ENCODE data around the gene CCHCR1. TPM values are rescaled to one million over a fixed set of nuclear protein-coding genes. Genes with fewer than 3 reads are reported as not detected.
"Not testable (repeated sequence)": the region's sequence is repeated elsewhere in the genome, so short reads cannot be mapped to it uniquely, and the experiment has no call there.

Gene CCHCR1
- total RNA-seq, 1 experiment from 2014 or later: 43.2 TPM

- Mint-ChIP-seq H3K4me1 (ENCODE audit: low read depth, unreplicated experiment) (peaks cover 6% of the 10 kb centered on the region), H3K27me3 (ENCODE audit: insufficient read depth, unreplicated experiment) (no peaks in the 10 kb centered on the region), H3K36me3 (ENCODE audit: insufficient read depth, unreplicated experiment) (no peaks in the 10 kb centered on the region), H3K27ac (ENCODE audit: unreplicated experiment) (no peak overlapping the region), H3K9me3 (ENCODE audit: unreplicated experiment) (no peaks in the 10 kb centered on the region), H3K4me3 (ENCODE audit: unreplicated experiment) (no peak overlapping the region)
- no peak for DNase-seq
- no peaks in the 10 kb centered on the region for H3K27me3 ChIP-seq (replicated peaks; ENCODE audit: control insufficient read depth, insufficient read depth, low read length)
- no peak overlapping the region for H3K4me3 ChIP-seq (ENCODE audit: low read depth, low read length)
- intact Hi-C loops (cut with micrococcal nuclease; ENCODE audit: unreplicated experiment): no loop called here
- H3K36me3 ChIP-seq (ENCODE audit: control insufficient read depth, insufficient read depth, low read length): no peaks in the 10 kb centered on the region
- POLR2A ChIA-PET: no interaction called here
- H3K4me1 ChIP-seq: peaks cover 5% of the 10 kb centered on the region; the same call in 1 of the 2 replicates
- no peak for TF ChIP-seq CTCF (IDR thresholded peaks at IDR 0.05; ENCODE audit: insufficient read depth in 1 of 2, low read depth in 1 of 2, low read length in 1 of 2, severe bottlenecking in 1 of 2, unreplicated experiment in 1 of 2)
- BruUV-seq (replicated peaks): no TSS peak
- H3K9me3 ChIP-seq: no peaks in the 10 kb centered on the region
- CTCF ChIA-PET: no interaction called here
Observed at GRCh38 chr6:31171931-31172905, 14.6 kb upstream of the CCHCR1 start.

GRCh38 chr6:31170987-31171671 lies 13.5 kb upstream of the CCHCR1 start:
- intact Hi-C loops (cut with micrococcal nuclease; ENCODE audit: unreplicated experiment): no loop called here
- Histone ChIP-seq H3K27me3 (replicated peaks; ENCODE audit: control insufficient read depth, insufficient read depth, low read length) (no peaks in the 10 kb centered on the region), H3K9me3 (no peaks in the 10 kb centered on the region), H3K4me1 (peaks cover 5% of the 10 kb centered on the region; the same call in 1 of the 2 replicates), H3K4me3 (ENCODE audit: low read depth, low read length) (no peak overlapping the region), H3K36me3 (ENCODE audit: control insufficient read depth, insufficient read depth, low read length) (no peaks in the 10 kb centered on the region)
- H3K4me1 Mint-ChIP-seq (ENCODE audit: low read depth, unreplicated experiment): peaks cover 6% of the 10 kb centered on the region
- no peak overlapping the region for H3K27ac Mint-ChIP-seq (ENCODE audit: unreplicated experiment)
- TF ChIP-seq CTCF (IDR thresholded peaks at IDR 0.05; ENCODE audit: insufficient read depth in 1 of 2, low read depth in 1 of 2, low read length in 1 of 2, severe bottlenecking in 1 of 2, unreplicated experiment in 1 of 2): no peak
- no peak for DNase-seq
- H3K9me3 Mint-ChIP-seq (ENCODE audit: unreplicated experiment): no peaks in the 10 kb centered on the region
- ChIA-PET CTCF (no interaction called here), POLR2A (no interaction called here)
- BruUV-seq (replicated peaks): no TSS peak
- H3K27me3 Mint-ChIP-seq (ENCODE audit: insufficient read depth, unreplicated experiment): no peaks in the 10 kb centered on the region
- no peak overlapping the region for H3K4me3 Mint-ChIP-seq (ENCODE audit: unreplicated experiment)
- no peaks in the 10 kb centered on the region for H3K36me3 Mint-ChIP-seq (ENCODE audit: insufficient read depth, unreplicated experiment)

- H3K4me3 Mint-ChIP-seq (ENCODE audit: unreplicated experiment): no peak within 1 kb of the TSS
Observed at GRCh38 chr6:31170600-31170881, 12.9 kb upstream of the CCHCR1 start, which contains the start of gene POU5F1. TSS of gene POU5F1 (minus strand) at chr6:31170682. CDS start at chr6:31170620, 62 bp downstream.

GRCh38 chr6:31169858-31170599 lies 12.4 kb upstream of the CCHCR1 start:
- CTCF ChIA-PET; H3K27me3 ChIP-seq (replicated peaks; ENCODE audit: control insufficient read depth, insufficient read depth, low read length); H3K27ac Mint-ChIP-seq (ENCODE audit: unreplicated experiment); POLR2A ChIA-PET; H3K4me3 ChIP-seq (ENCODE audit: low read depth, low read length); H3K4me1 Mint-ChIP-seq (ENCODE audit: low read depth, unreplicated experiment); H3K4me1 ChIP-seq; H3K27me3 Mint-ChIP-seq (ENCODE audit: insufficient read depth, unreplicated experiment); H3K9me3 ChIP-seq; H3K36me3 Mint-ChIP-seq (ENCODE audit: insufficient read depth, unreplicated experiment); H3K36me3 ChIP-seq (ENCODE audit: control insufficient read depth, insufficient read depth, low read length); H3K4me3 Mint-ChIP-seq (ENCODE audit: unreplicated experiment); H3K9me3 Mint-ChIP-seq (ENCODE audit: unreplicated experiment); DNase-seq; intact Hi-C loops (cut with micrococcal nuclease; ENCODE audit: unreplicated experiment); BruUV-seq (replicated peaks): not testable (repeated sequence)

More at GRCh38 chr6:31170600-31170881, 12.9 kb upstream of the CCHCR1 start, which contains the start of gene POU5F1:
- H3K36me3 ChIP-seq (ENCODE audit: control insufficient read depth, insufficient read depth, low read length): no peaks in the 10 kb centered on the region
- H3K27me3 ChIP-seq (replicated peaks; ENCODE audit: control insufficient read depth, insufficient read depth, low read length): no peaks in the 10 kb centered on the region
- CTCF ChIA-PET: no interaction called here
- H3K36me3 Mint-ChIP-seq (ENCODE audit: insufficient read depth, unreplicated experiment): no peaks in the 10 kb centered on the region
- H3K27ac Mint-ChIP-seq (ENCODE audit: unreplicated experiment): no peak within 1 kb of the TSS
- H3K4me3 ChIP-seq (ENCODE audit: low read depth, low read length): no peak within 1 kb of the TSS
- DNase-seq: no peak
- no peaks in the 10 kb centered on the region for H3K9me3 Mint-ChIP-seq (ENCODE audit: unreplicated experiment)
- TF ChIP-seq CTCF (IDR thresholded peaks at IDR 0.05; ENCODE audit: insufficient read depth in 1 of 2, low read depth in 1 of 2, low read length in 1 of 2, severe bottlenecking in 1 of 2, unreplicated experiment in 1 of 2): no peak
- H3K4me1 ChIP-seq: peaks cover 5% of the 10 kb centered on the region; the same call in 1 of the 2 replicates
- H3K4me1 Mint-ChIP-seq (ENCODE audit: low read depth, unreplicated experiment): peaks cover 6% of the 10 kb centered on the region
- no TSS peak for BruUV-seq (replicated peaks)
- H3K27me3 Mint-ChIP-seq (ENCODE audit: insufficient read depth, unreplicated experiment): no peaks in the 10 kb centered on the region
- intact Hi-C loops (cut with micrococcal nuclease; ENCODE audit: unreplicated experiment): no loop called here
- POLR2A ChIA-PET: no interaction called here
- H3K9me3 ChIP-seq: no peaks in the 10 kb centered on the region
